Uterus (tissue), 4 donors: ENCODE results near the gene ANKRD44. TPM values are rescaled to one million over a fixed set of nuclear protein-coding genes. Genes with fewer than 3 reads are reported as not detected.

Source experiments
- DNase-seq, 2 donors: peaks; one replicate each; pipeline ENCODE4 v3.0.0-alpha.2; 2019 to 2020
- H3K27ac ChIP-seq, 2 donors: fragments of 200-600 bp; sonication (generic); 1 replicate in 1 of 2; 2 replicates in 1 of 2; pipeline ENCODE4 v1.5.1; 2016 to 2018
- H3K27me3 ChIP-seq, 2 donors: fragments of 200-600 bp; sonication (generic); one replicate each; pipeline ENCODE4 v1.5.1; 2018 to 2019; ENCODE audit warnings: control low read depth in 1 of 2
- H3K36me3 ChIP-seq, 2 donors: fragments of 200-600 bp; sonication (generic); one replicate each; pipeline ENCODE4 v1.5.1; 2019; ENCODE audit warnings: control low read depth in 1 of 2
- H3K4me1 ChIP-seq, 2 donors: fragments of 200-600 bp; sonication (generic); one replicate each; pipeline ENCODE4 v1.5.1; 2018 to 2019; ENCODE audit warnings: control low read depth in 1 of 2
- H3K4me3 ChIP-seq, 2 donors: fragments of 200-600 bp; sonication (generic); 1 replicate in 1 of 2; 2 replicates in 1 of 2; pipeline ENCODE4 v1.5.1; 2018 to 2019; ENCODE audit warnings: mild to moderate bottlenecking in 1 of 2
- H3K9me3 ChIP-seq, 2 donors: fragments of 200-600 bp; sonication (generic); one replicate each; pipeline ENCODE4 v1.5.1; 2019; ENCODE audit warnings: control low read depth in 1 of 2
- POLR2A ChIP-seq, 2 donors: fragments of 450-650 bp; IDR thresholded peaks; one replicate each; pipeline ENCODE4 v1.6.1; 2016; ENCODE audit warnings: antibody characterized with exemption in 2 of 2, mild to moderate bottlenecking in 1 of 2, moderate library complexity in 1 of 2
- intact Hi-C: fragments of 100-400 bp; cut with DNase I; formaldehyde crosslinking; loops from one replicate; pipeline ENCODE4 v1.15.1; 2023; ENCODE audit warnings: low total_unique reads
- total RNA-seq, 4 donors: library from RNA; depleted of rRNA in 3 of 4; stranded (reverse); fragments of >200 nt in 3 of 4; gene quantifications; one replicate each; pipeline versions ENCODE4 v1.1.0 to v1.2.4, GENCODE V29; 2014 to 2023
- TF ChIP-seq, protein P1 (sequence below), 4 experiments: fragments of 200-600 bp in 2 of 4; fragments of 450-650 bp in 2 of 4; sonication (generic) in 2 of 4; IDR thresholded peaks; one replicate each; pipeline ENCODE4 v1.5.1; 2016 to 2019; ENCODE audit warnings: antibody characterized with exemption in 4 of 4, mild to moderate bottlenecking in 2 of 4, moderate library complexity in 1 of 4
- donor health status: DM: yes; HTN: yes; CAD: no.

ANKRD44 gene
- total RNA-seq, 4 donors from 2014 or later = 14.4 to 71.5 (median 23.2) TPM

GRCh38 chr2:197265924-197266323 is 44.7 kb downstream of the ANKRD44 start:
- H3K9me3 ChIP-seq = no peaks in the 10 kb centered on the region
- H3K4me3 ChIP-seq = no peak overlapping the region

GRCh38 chr2:197265036-197265435 is 45.5 kb downstream of the ANKRD44 start:
- no peak for TF ChIP-seq POLR2A (IDR thresholded peaks at IDR 0.05)
- TF ChIP-seq, protein P1, sequence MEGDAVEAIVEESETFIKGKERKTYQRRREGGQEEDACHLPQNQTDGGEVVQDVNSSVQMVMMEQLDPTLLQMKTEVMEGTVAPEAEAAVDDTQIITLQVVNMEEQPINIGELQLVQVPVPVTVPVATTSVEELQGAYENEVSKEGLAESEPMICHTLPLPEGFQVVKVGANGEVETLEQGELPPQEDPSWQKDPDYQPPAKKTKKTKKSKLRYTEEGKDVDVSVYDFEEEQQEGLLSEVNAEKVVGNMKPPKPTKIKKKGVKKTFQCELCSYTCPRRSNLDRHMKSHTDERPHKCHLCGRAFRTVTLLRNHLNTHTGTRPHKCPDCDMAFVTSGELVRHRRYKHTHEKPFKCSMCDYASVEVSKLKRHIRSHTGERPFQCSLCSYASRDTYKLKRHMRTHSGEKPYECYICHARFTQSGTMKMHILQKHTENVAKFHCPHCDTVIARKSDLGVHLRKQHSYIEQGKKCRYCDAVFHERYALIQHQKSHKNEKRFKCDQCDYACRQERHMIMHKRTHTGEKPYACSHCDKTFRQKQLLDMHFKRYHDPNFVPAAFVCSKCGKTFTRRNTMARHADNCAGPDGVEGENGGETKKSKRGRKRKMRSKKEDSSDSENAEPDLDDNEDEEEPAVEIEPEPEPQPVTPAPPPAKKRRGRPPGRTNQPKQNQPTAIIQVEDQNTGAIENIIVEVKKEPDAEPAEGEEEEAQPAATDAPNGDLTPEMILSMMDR (IDR thresholded peaks at IDR 0.05) = no peak

More at GRCh38 chr2:197265924-197266323, 44.7 kb downstream of the ANKRD44 start:
- TF ChIP-seq POLR2A (IDR thresholded peaks at IDR 0.05) = no peak
- TF ChIP-seq, protein P1 (IDR thresholded peaks at IDR 0.05) = no peak
- no peaks in the 10 kb centered on the region for H3K27me3 ChIP-seq
- H3K4me1 ChIP-seq = peaks cover 0 to 5% of the 10 kb centered on the region in 2 donors
- intact Hi-C loops = no loop called here
- no peaks in the 10 kb centered on the region for H3K36me3 ChIP-seq
- no peak for DNase-seq
- H3K27ac ChIP-seq = no peak overlapping the region

DNA sequence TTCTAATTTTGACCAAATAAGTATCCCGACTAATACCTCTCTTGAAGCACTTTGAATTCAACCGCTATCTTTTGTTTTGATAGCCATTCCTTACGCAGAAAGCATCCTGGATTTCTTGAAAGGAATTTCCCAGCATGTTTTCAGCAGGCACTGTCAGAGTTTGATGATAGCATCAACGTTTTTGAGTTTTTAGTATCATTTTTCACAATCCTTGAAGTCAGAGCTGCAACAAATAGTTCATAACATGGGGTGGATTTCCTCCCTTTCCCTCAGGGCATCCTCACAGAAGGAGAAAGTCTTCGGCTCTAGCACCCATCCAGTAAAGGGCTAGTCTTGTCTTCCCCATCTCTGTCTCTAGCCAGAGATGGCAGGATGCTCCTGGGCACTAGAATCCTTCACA is 46.2 kb downstream of the ANKRD44 start:
- no peaks in the 10 kb centered on the region for H3K9me3 ChIP-seq
- DNase-seq = no peak
- intact Hi-C loops = no loop called here
- TF ChIP-seq, protein P1 (IDR thresholded peaks at IDR 0.05) = no peak
- TF ChIP-seq POLR2A (IDR thresholded peaks at IDR 0.05) = no peak
- H3K4me3 ChIP-seq = no peak overlapping the region
- H3K27me3 ChIP-seq = no peaks in the 10 kb centered on the region
- H3K4me1 ChIP-seq = no peaks in the 10 kb centered on the region
- no peaks in the 10 kb centered on the region for H3K36me3 ChIP-seq
- H3K27ac ChIP-seq = no peak overlapping the region

More at GRCh38 chr2:197265036-197265435, 45.5 kb downstream of the ANKRD44 start:
- no peaks in the 10 kb centered on the region for H3K36me3 ChIP-seq
- intact Hi-C loops = no loop called here
- peaks cover 0 to 3% of the 10 kb centered on the region in 2 donors for H3K4me1 ChIP-seq
- no peak overlapping the region for H3K4me3 ChIP-seq
- no peaks in the 10 kb centered on the region for H3K27me3 ChIP-seq
- H3K27ac ChIP-seq = no peak overlapping the region
- H3K9me3 ChIP-seq = no peaks in the 10 kb centered on the region
- DNase-seq = no peak

- H3K27ac ChIP-seq = no peak overlapping the region
- H3K4me1 ChIP-seq = no peaks in the 10 kb centered on the region
- TF ChIP-seq, protein P1 (IDR thresholded peaks at IDR 0.05) = no peak
- no peak for TF ChIP-seq POLR2A (IDR thresholded peaks at IDR 0.05)
- no peaks in the 10 kb centered on the region for H3K9me3 ChIP-seq
- H3K4me3 ChIP-seq = no peak overlapping the region
- intact Hi-C loops = no loop called here
- no peak for DNase-seq
- no peaks in the 10 kb centered on the region for H3K36me3 ChIP-seq
- no peaks in the 10 kb centered on the region for H3K27me3 ChIP-seq
Measured at GRCh38 chr2:197263077-197263476, 47.5 kb downstream of the ANKRD44 start.

- no peaks in the 10 kb centered on the region for H3K9me3 ChIP-seq
- no peak for TF ChIP-seq POLR2A (IDR thresholded peaks at IDR 0.05)
- TF ChIP-seq, protein P1 (IDR thresholded peaks at IDR 0.05) = no peak
- DNase-seq = no peak
- no peaks in the 10 kb centered on the region for H3K4me1 ChIP-seq
- H3K4me3 ChIP-seq = no peak overlapping the region
- intact Hi-C loops = no loop called here
- no peaks in the 10 kb centered on the region for H3K36me3 ChIP-seq
- H3K27me3 ChIP-seq = no peaks in the 10 kb centered on the region
- H3K27ac ChIP-seq = peak overlapping the region in 1 of 2 donors; percentile 14
Measured at GRCh38 chr2:197261808-197262226, 48.8 kb downstream of the ANKRD44 start.
